ENCODE data around the gene TMEM183A. TPM values are rescaled to one million over a fixed set of nuclear protein-coding genes. Genes with fewer than 3 reads are reported as not detected.

TMEM183A gene
- total and polyA plus RNA-seq, 2 of the 4 experiments (the other 2 are of a cell fraction): 56.8 to 63.1 TPM

DNA sequence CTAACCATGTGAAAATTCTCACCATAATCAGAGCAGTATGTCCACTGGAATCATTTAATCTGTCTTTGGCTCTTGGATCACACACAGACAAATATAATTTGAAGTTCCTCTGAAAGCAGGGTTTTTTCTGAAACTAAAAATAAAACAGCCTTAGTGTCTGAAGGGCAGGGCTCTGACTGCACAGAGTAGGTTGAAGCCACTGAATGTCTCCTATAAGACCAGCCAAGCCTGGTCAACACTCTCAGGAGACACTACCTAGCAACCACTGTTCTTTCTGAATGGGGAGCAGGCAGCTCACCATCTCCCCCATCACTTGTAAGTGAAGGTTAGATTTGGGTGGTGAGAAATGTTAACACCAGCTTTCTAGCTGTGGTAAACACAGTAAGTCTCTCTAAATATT, 16.1 kb upstream of the TMEM183A start:
- CTCF ChIA-PET: no interaction called here

More for the DNA sequence above, 16.1 kb upstream of the TMEM183A start:
- TF ChIP-seq RAD21 (IDR thresholded peaks at IDR 0.05; ENCODE audit: low read length): no peak
- TF ChIP-seq, protein P1, sequence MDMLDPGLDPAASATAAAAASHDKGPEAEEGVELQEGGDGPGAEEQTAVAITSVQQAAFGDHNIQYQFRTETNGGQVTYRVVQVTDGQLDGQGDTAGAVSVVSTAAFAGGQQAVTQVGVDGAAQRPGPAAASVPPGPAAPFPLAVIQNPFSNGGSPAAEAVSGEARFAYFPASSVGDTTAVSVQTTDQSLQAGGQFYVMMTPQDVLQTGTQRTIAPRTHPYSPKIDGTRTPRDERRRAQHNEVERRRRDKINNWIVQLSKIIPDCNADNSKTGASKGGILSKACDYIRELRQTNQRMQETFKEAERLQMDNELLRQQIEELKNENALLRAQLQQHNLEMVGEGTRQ (IDR thresholded peaks at IDR 0.05; ENCODE audit: low read depth, low read length): no peak
- TF ChIP-seq, protein P2, sequence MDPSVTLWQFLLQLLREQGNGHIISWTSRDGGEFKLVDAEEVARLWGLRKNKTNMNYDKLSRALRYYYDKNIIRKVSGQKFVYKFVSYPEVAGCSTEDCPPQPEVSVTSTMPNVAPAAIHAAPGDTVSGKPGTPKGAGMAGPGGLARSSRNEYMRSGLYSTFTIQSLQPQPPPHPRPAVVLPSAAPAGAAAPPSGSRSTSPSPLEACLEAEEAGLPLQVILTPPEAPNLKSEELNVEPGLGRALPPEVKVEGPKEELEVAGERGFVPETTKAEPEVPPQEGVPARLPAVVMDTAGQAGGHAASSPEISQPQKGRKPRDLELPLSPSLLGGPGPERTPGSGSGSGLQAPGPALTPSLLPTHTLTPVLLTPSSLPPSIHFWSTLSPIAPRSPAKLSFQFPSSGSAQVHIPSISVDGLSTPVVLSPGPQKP (IDR thresholded peaks at IDR 0.05; ENCODE audit: borderline replicate concordance, low read depth, low read length): no peak
- TF ChIP-seq MAFK (IDR thresholded peaks at IDR 0.05; ENCODE audit: low read depth, low read length): no peak
- TF ChIP-seq MXI1 (IDR thresholded peaks at IDR 0.05; ENCODE audit: borderline replicate concordance, low read depth, low read length): no peak
- Histone ChIP-seq H2AK9ac (replicated peaks; ENCODE audit: low read depth, low read length, poor library complexity) (no peak overlapping the region), H3K9ac (ENCODE audit: low read depth, low read length) (no peak overlapping the region), H2BK120ac (ENCODE audit: low read depth, low read length) (no peak overlapping the region), H3K27me3 (ENCODE audit: control insufficient read depth, insufficient read depth, low read length) (peaks cover 48% of the 10 kb centered on the region), H3K27ac (ENCODE audit: insufficient read depth, low read length) (no peak overlapping the region), H2BK15ac (ENCODE audit: low read depth, low read length) (no peak overlapping the region), H3K4me1 (ENCODE audit: control insufficient read depth, insufficient read depth, low read length) (no peaks in the 10 kb centered on the region), H3K23ac (ENCODE audit: low read depth, low read length) (no peak overlapping the region), H4K20me1 (ENCODE audit: insufficient read depth, low read length) (no peaks in the 10 kb centered on the region), H3K4ac (ENCODE audit: low read depth, low read length) (no peak overlapping the region), H4K5ac (ENCODE audit: low read depth, low read length) (no peak overlapping the region), H3K4me3 (ENCODE audit: insufficient read depth, low read depth, low read length) (no peak overlapping the region), H3K14ac (replicated peaks; ENCODE audit: low read depth, low read length) (no peak overlapping the region), H3K4me2 (ENCODE audit: low read depth, low read length) (no peak overlapping the region), H3K18ac (ENCODE audit: low read depth, low read length) (no peak overlapping the region), H2BK5ac (ENCODE audit: low read depth, low read length, poor library complexity, severe bottlenecking) (no peak overlapping the region), H2AK5ac (ENCODE audit: low read depth, low read length) (no peak overlapping the region), H2BK20ac (ENCODE audit: low read depth, low read length) (no peak overlapping the region), H4K91ac (ENCODE audit: insufficient read depth, low read depth, low read length) (no peak overlapping the region), H3K79me1 (ENCODE audit: low read depth in 1 of 2, low read length in 2 of 2) (no peaks in the 10 kb centered on the region), H3K9me3 (ENCODE audit: control insufficient read depth, insufficient read depth, low read length) (0 out of 2 replicates have a peak, but pooled peaks cover 3% of the 10 kb centered on the region), H3K9me1 (ENCODE audit: insufficient read depth, low read length) (0 out of 2 replicates have a peak, but pooled peaks cover 5% of the 10 kb centered on the region), H2AFZ (replicated peaks; ENCODE audit: low read length, poor library complexity) (no peak overlapping the region), H4K8ac (ENCODE audit: low read depth in 2 of 2, low read length in 2 of 2) (no peak overlapping the region), H3K56ac (ENCODE audit: extremely low read depth, insufficient read depth, low read length) (no peak overlapping the region), H3K36me3 (ENCODE audit: control insufficient read depth, insufficient read depth, low read length) (no peaks in the 10 kb centered on the region)
- in situ Hi-C loops (cut with MboI; ENCODE audit: low sequenced_read_pairs) (no loop called here), dilution Hi-C loops (cut with HindIII; ENCODE audit: low sequenced_read_pairs, unreplicated experiment) (no loop called here), intact Hi-C loops (cut with micrococcal nuclease) (loop anchor here (10.0 kb wide), 1 partner anchor 236 kb away; no protein-coding TSS in a partner anchor)
- no TSS peak for BruUV-seq (replicated peaks)
- POLR2A ChIA-PET (ENCODE audit: unreplicated experiment): no interaction called here
- DNase-seq (no peak), ATAC-seq (ENCODE audit: low read depth) (no peak)
